OCI-LY7 (cell line): ENCODE data around the gene FAM9A.

Experiments used
- CTCF ChIP-seq: fragments of 200-600 bp; sonication (generic); conservative IDR thresholded peaks from 2 replicates; pipeline ENCODE4 v1.5.1; 2014; ENCODE audit warnings: mild to moderate bottlenecking, antibody characterized with exemption, low read length, moderate library complexity, mixed read lengths
- EZH2phosphoT487 ChIP-seq: fragments of 200-600 bp; sonication (generic); IDR thresholded peaks from 2 replicates; pipeline ENCODE4 v1.6.1; 2018; ENCODE audit warnings: low read depth, borderline replicate concordance, mild to moderate bottlenecking, mixed run types, antibody characterized with exemption, low read length, moderate library complexity, mixed read lengths

GRCh38 chrX:8841911-8842310 is 40.7 kb upstream of the FAM9A start:
- TF ChIP-seq CTCF (no peak), EZH2phosphoT487 (no peak)
